ENCODE data around the gene F12. TPM values are rescaled to one million over a fixed set of nuclear protein-coding genes. Genes with fewer than 3 reads are reported as not detected.

The F12 gene
- total RNA-seq, 4 donors from 2014 or later: 0.36 to 1.2 (median 0.95) TPM; not detected in 1

GRCh38 chr5:177437623-177438022 is 28.3 kb upstream of the F12 start:
- intact Hi-C loops (cut with DNase I; ENCODE audit: low total_unique reads): no loop called here

GRCh38 chr5:177435847-177436536 is 26.6 kb upstream of the F12 start:
- TF ChIP-seq POLR2A (IDR thresholded peaks at IDR 0.05): no peak
- TF ChIP-seq, protein P1, sequence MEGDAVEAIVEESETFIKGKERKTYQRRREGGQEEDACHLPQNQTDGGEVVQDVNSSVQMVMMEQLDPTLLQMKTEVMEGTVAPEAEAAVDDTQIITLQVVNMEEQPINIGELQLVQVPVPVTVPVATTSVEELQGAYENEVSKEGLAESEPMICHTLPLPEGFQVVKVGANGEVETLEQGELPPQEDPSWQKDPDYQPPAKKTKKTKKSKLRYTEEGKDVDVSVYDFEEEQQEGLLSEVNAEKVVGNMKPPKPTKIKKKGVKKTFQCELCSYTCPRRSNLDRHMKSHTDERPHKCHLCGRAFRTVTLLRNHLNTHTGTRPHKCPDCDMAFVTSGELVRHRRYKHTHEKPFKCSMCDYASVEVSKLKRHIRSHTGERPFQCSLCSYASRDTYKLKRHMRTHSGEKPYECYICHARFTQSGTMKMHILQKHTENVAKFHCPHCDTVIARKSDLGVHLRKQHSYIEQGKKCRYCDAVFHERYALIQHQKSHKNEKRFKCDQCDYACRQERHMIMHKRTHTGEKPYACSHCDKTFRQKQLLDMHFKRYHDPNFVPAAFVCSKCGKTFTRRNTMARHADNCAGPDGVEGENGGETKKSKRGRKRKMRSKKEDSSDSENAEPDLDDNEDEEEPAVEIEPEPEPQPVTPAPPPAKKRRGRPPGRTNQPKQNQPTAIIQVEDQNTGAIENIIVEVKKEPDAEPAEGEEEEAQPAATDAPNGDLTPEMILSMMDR (IDR thresholded peaks at IDR 0.05 in 4 of 5, conservative IDR thresholded peaks at IDR 0.05 in 1 of 5): no peak
- Histone ChIP-seq H3K4me1 (peaks cover 10 to 19% of the 10 kb centered on the region in 2 donors), H3K27ac (no peak overlapping the region), H3K36me3 (peaks cover 0 to 50% of the 10 kb centered on the region in 2 donors), H3K4me3 (no peak overlapping the region), H3K27me3 (no peaks in the 10 kb centered on the region), H3K9me3 (no peaks in the 10 kb centered on the region)
- in situ Hi-C loops (cut with MboI; ENCODE audit: low sequenced_read_pairs in 4 of 4): no loop called here
- DNase-seq: no peak
- no peak for ATAC-seq
- intact Hi-C loops (cut with DNase I; ENCODE audit: low total_unique reads): no loop called here

More at GRCh38 chr5:177437623-177438022, 28.3 kb upstream of the F12 start:
- Histone ChIP-seq H3K9me3 (no peaks in the 10 kb centered on the region), H3K4me3 (no peak overlapping the region), H3K27me3 (no peaks in the 10 kb centered on the region), H3K36me3 (peaks cover 0 to 60% of the 10 kb centered on the region in 2 donors), H3K4me1 (peaks cover 0 to 2% of the 10 kb centered on the region in 2 donors), H3K27ac (no peak overlapping the region)
- DNase-seq: no peak
- ATAC-seq: no peak
- no peak for TF ChIP-seq POLR2A (IDR thresholded peaks at IDR 0.05)
- TF ChIP-seq, protein P1 (IDR thresholded peaks at IDR 0.05 in 4 of 5, conservative IDR thresholded peaks at IDR 0.05 in 1 of 5): no peak
- in situ Hi-C loops (cut with MboI; ENCODE audit: low sequenced_read_pairs in 4 of 4): no loop called here

- no peak for DNase-seq
- Histone ChIP-seq H3K27ac (no peak overlapping the region), H3K27me3 (no peaks in the 10 kb centered on the region), H3K4me3 (no peak overlapping the region), H3K9me3 (no peaks in the 10 kb centered on the region), H3K36me3 (peaks cover 0 to 50% of the 10 kb centered on the region in 2 donors), H3K4me1 (peaks cover 10 to 21% of the 10 kb centered on the region in 2 donors)
- no peak for ATAC-seq
- in situ Hi-C loops (cut with MboI; ENCODE audit: low sequenced_read_pairs in 4 of 4): no loop called here
- no peak for TF ChIP-seq POLR2A (IDR thresholded peaks at IDR 0.05)
- TF ChIP-seq, protein P1 (IDR thresholded peaks at IDR 0.05 in 4 of 5, conservative IDR thresholded peaks at IDR 0.05 in 1 of 5): no peak
- intact Hi-C loops (cut with DNase I; ENCODE audit: low total_unique reads): no loop called here
These were observed 25.8 kb upstream of the F12 start for GRCh38 chr5:177434942-177435738.

DNA sequence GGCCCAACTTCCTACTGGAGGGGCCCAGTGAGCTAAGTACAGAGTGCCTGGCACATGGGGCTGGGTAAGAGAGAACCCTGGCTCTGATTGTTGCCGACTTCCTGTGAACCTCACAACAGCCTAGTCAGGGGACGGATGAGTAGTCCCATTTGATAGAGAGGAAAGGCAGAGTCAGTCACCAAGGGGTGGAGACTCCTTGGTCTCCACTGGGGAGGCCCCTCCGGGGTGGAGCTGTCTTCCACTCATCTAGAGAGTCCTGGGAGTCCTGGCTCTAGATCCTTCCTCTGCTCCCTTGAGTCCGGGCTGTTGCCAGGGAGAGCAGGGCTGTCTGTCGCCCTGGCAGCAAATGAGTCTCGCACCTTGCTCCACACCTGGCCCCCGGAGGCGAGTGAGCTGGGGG is 25.1 kb upstream of the F12 start:
- Histone ChIP-seq H3K36me3 (peaks cover 0 to 50% of the 10 kb centered on the region in 2 donors), H3K4me3 (no peak overlapping the region), H3K4me1 (peaks cover 14 to 21% of the 10 kb centered on the region in 2 donors), H3K9me3 (no peaks in the 10 kb centered on the region), H3K27ac (no peak overlapping the region), H3K27me3 (no peaks in the 10 kb centered on the region)
- intact Hi-C loops (cut with DNase I; ENCODE audit: low total_unique reads) (no loop called here), in situ Hi-C loops (cut with MboI; ENCODE audit: low sequenced_read_pairs in 4 of 4) (no loop called here)
- DNase-seq (no peak), ATAC-seq (no peak)
- TF ChIP-seq, protein P1 (IDR thresholded peaks at IDR 0.05 in 4 of 5, conservative IDR thresholded peaks at IDR 0.05 in 1 of 5): no peak
- no peak for TF ChIP-seq POLR2A (IDR thresholded peaks at IDR 0.05)

Measured in gastrocnemius medialis (tissue), 4 donors.